GM12872 (cell line): ENCODE measurements around the gene RPL5.

Source experiments
- CTCF ChIP-seq: IDR thresholded peaks from 3 replicates; pipeline ENCODE4 v1.5.1; 2011; ENCODE audit warnings: low read depth, mild to moderate bottlenecking, low read length, moderate library complexity; ENCODE audit not compliant: insufficient read depth

The RPL5 gene

GRCh38 chr1:92884195-92884594 is 52.4 kb downstream of the RPL5 start:
- no peak for TF ChIP-seq CTCF

DNA sequence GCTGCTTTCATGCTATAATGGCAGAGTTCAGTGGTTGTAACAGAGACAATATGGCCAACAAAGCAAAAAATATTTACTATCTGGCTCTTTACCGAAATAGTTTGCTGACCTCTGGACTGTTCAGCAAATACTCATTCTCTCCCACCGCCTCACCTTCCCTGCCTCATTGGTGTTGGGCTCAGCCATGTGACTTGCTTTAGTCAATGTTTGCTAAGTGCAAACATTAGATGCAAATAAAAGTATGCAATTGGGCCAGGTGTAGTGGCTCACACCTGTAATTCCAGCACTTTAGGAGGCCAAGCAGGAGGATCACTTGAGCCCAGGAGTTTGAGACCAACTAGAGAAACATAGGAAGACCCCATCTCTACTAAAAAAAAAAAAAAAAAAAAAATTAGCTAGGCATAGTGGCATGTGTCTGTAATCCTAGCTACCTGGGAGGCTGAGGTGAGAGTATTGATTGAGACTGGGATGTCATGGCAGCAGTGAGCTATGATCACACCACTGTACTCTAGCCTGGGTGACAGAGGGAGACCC is 55.1 kb downstream of the RPL5 start:
- TF ChIP-seq CTCF, result no peak

DNA sequence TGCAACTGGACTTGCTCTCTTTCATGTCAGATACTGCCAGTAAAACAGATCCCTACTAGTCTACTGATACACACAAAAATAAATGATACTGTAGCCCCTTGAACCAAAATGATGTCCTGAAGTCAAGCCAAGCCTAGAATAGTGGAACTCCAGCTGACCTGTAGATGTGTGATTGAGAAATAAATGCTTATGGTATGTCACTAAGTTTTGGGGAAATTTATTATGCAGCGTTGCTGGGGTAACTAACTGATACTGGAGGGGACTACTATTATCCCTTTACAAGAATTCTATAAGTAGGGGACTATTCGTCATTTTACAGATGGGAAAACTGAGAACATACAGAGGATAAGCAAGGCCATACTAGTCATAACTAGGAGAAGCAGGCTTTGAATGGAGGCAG is 55.6 kb downstream of the RPL5 start:
- no peak for TF ChIP-seq CTCF
